Calu3 (cell line): ENCODE results near the gene ARHGAP22. TPM values are rescaled to one million over a fixed set of nuclear protein-coding genes. Genes with fewer than 3 reads are reported as not detected.

Experiments used
- BruUV-seq: library from RNA; stranded (reverse); fragments of 400-500 nt; replicated peaks from 2 replicates; lab custom pipeline; 2021; lab: Mats Ljungman, UMichigan
- CTCF ChIA-PET: fragments of 300-600 bp; sonication (Branson Sonifier 250); formaldehyde crosslinking; loops from one replicate; lab custom pipeline; 2022; ENCODE audit warnings: antibody characterized with exemption; lab: Charles Lee
- DNase-seq: peaks from one replicate; pipeline ENCODE4 v3.0.0; 2022
- H3K27ac Mint-ChIP-seq: one replicate; pipeline ENCODE4 v1.8.0; 2022; ENCODE audit warnings: mixed read lengths; ENCODE audit not compliant: unreplicated experiment
- H3K27me3 Mint-ChIP-seq: one replicate; pipeline ENCODE4 v1.8.0; 2022; ENCODE audit warnings: mixed read lengths; ENCODE audit not compliant: unreplicated experiment
- H3K36me3 Mint-ChIP-seq: one replicate; pipeline ENCODE4 v1.8.0; 2022; ENCODE audit warnings: mild to moderate bottlenecking, moderate library complexity, mixed read lengths; ENCODE audit not compliant: insufficient read depth, unreplicated experiment
- H3K4me1 Mint-ChIP-seq: one replicate; pipeline ENCODE4 v1.8.0; 2022; ENCODE audit warnings: mild to moderate bottlenecking, low read depth, mixed read lengths; ENCODE audit not compliant: unreplicated experiment
- H3K4me3 Mint-ChIP-seq: one replicate; pipeline ENCODE4 v1.8.0; 2022; ENCODE audit warnings: mild to moderate bottlenecking, low read depth, moderate library complexity, mixed read lengths; ENCODE audit not compliant: unreplicated experiment
- H3K9me3 Mint-ChIP-seq: one replicate; pipeline ENCODE4 v1.8.0; 2022; ENCODE audit warnings: low read depth, mixed read lengths; ENCODE audit not compliant: unreplicated experiment
- intact Hi-C: fragments of 100-400 bp; cut with micrococcal nuclease; formaldehyde crosslinking; loops from one replicate; pipeline ENCODE4 v1.10.0; 2022; ENCODE audit not compliant: unreplicated experiment
- total RNA-seq: library from RNA; stranded (reverse); gene quantifications from 2 replicates; pipeline ENCODE4 v1.2.3, GENCODE V29; 2022
- TF ChIP-seq, protein P1 (sequence below): fragments of 200-600 bp; IDR thresholded peaks from one replicate; pipeline ENCODE4 v1.8.0; 2022; ENCODE audit warnings: antibody characterized with exemption; ENCODE audit not compliant: unreplicated experiment

Gene ARHGAP22
- total RNA-seq, 1 experiment from 2014 or later = 1.0 TPM

DNA sequence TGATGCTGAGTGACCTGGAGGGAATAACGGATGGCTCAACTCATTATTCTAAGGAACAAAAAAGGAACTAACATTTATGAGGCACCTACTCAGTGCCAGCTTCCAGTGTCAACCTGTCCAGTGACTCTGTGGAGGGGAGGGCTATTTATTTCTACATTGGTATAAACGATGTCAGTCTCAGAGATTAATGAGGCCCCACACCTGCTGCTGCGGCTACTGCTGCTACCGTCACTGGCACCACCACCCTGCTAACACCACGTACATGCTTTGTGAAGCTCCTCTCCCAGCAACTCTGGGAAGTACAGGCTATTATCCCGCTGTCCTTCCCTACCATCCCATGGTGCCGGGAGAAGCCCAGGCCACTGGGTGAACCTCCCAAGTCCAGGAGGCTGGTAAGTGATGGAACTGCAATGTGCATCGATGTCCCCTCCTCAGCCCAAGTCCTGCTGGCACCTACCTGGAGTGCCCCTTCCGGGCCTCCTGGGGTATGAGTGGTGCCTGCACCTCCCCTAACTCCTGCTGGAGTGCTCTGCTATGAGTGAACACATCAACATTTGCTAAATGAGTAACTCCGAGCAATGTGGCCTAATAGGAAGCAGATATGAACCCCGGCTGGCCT, 101.5 kb downstream of the ARHGAP22 start:
- no peaks in the 10 kb centered on the region for H3K4me1 Mint-ChIP-seq

DNA sequence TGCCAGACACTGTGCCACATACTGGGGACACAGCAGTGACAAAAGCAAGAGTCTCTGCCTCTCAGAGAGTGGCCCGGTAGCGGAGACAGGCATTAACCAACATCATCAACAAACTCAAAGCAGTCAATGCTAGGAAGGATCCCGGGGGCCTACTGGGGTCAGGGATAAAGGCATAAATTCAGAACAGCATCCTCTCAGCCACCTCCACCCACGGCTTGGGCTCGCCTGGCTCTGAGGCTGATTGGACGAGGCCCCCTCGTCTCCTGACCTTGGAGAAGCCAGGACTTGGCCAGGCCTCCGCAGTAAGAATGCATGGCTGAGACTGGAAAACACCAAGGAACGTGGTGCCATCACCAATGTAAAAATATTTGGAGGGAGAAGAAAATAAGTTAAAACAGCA, 102.1 kb downstream of the ARHGAP22 start:
- H3K27me3 Mint-ChIP-seq = no peaks in the 10 kb centered on the region
- intact Hi-C loops = no loop called here
- H3K4me1 Mint-ChIP-seq = no peaks in the 10 kb centered on the region
- BruUV-seq = no TSS peak
- TF ChIP-seq, protein P1, sequence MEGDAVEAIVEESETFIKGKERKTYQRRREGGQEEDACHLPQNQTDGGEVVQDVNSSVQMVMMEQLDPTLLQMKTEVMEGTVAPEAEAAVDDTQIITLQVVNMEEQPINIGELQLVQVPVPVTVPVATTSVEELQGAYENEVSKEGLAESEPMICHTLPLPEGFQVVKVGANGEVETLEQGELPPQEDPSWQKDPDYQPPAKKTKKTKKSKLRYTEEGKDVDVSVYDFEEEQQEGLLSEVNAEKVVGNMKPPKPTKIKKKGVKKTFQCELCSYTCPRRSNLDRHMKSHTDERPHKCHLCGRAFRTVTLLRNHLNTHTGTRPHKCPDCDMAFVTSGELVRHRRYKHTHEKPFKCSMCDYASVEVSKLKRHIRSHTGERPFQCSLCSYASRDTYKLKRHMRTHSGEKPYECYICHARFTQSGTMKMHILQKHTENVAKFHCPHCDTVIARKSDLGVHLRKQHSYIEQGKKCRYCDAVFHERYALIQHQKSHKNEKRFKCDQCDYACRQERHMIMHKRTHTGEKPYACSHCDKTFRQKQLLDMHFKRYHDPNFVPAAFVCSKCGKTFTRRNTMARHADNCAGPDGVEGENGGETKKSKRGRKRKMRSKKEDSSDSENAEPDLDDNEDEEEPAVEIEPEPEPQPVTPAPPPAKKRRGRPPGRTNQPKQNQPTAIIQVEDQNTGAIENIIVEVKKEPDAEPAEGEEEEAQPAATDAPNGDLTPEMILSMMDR = no peak
- CTCF ChIA-PET = no interaction called here
- H3K4me3 Mint-ChIP-seq = no peak overlapping the region
- no peak for DNase-seq
- no peaks in the 10 kb centered on the region for H3K9me3 Mint-ChIP-seq
- no peak overlapping the region for H3K27ac Mint-ChIP-seq
- no peaks in the 10 kb centered on the region for H3K36me3 Mint-ChIP-seq

More for the DNA sequence above, 101.5 kb downstream of the ARHGAP22 start:
- DNase-seq = no peak
- Mint-ChIP-seq H3K36me3 (no peaks in the 10 kb centered on the region), H3K4me3 (no peak overlapping the region), H3K27ac (no peak overlapping the region), H3K27me3 (no peaks in the 10 kb centered on the region), H3K9me3 (no peaks in the 10 kb centered on the region)
- intact Hi-C loops = no loop called here
- CTCF ChIA-PET = interaction anchor here (1.0 kb wide), 1 partner anchor 140 kb away, joined by 3 read pairs; no protein-coding TSS in a partner anchor
- no TSS peak for BruUV-seq
- TF ChIP-seq, protein P1 = no peak

GRCh38 chr10:48501787-48502771, 102.8 kb downstream of the ARHGAP22 start:
- BruUV-seq = no TSS peak
- Mint-ChIP-seq H3K9me3 (no peaks in the 10 kb centered on the region), H3K27me3 (no peaks in the 10 kb centered on the region), H3K36me3 (no peaks in the 10 kb centered on the region), H3K4me3 (no peak overlapping the region), H3K4me1 (peaks cover 6% of the 10 kb centered on the region), H3K27ac (no peak overlapping the region)
- CTCF ChIA-PET = no interaction called here
- DNase-seq = no peak
- TF ChIP-seq, protein P1 = no peak
- intact Hi-C loops = no loop called here

- no peak for DNase-seq
- intact Hi-C loops = no loop called here
- Mint-ChIP-seq H3K27me3 (no peaks in the 10 kb centered on the region), H3K36me3 (no peaks in the 10 kb centered on the region), H3K4me3 (no peak overlapping the region), H3K27ac (no peak overlapping the region), H3K4me1 (peaks cover 8% of the 10 kb centered on the region), H3K9me3 (no peaks in the 10 kb centered on the region)
- no TSS peak for BruUV-seq
- TF ChIP-seq, protein P1 = no peak
- CTCF ChIA-PET = no interaction called here
These were observed 103.6 kb downstream of the ARHGAP22 start for GRCh38 chr10:48501226-48501625.
